ENCODE results near the gene LRRC8B.

The LRRC8B gene

DNA sequence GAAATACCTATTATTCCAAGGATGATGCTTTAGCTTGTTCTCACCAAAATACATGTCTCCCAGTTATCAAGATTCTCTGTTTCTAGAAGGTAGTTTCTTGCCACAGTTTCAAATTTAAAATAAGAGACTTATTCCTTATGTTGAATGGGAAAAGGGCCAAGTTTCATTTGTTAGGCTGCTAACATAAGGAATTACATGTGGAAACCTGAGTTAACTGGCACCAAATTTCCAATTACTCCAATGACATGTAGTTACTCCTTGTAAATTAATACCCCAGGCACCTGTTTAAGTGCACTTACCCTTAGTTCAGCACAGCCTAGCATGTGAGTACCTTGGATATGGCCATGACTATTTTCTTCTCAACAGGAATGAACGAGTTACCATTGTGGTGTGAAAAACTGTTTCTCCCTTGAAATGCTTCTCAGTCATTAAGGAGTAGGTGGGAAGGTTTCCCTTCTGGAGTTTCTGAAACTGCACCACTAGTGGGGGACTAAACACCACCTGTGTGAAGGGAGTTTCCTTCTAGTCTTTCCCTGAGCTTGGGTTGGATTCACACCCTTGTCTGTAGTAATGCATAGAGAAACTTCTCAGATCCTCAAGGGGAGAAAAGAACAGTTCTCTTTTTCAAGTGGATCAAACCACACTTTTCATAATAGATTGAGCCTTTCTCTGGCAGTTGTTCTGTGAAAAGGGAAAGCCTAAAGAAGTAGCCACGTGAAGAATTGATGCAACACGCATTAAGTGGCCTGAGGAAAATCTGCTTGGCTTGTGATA is 76.0 kb downstream of the LRRC8B start:
- no peak overlapping the region for H4K91ac ChIP-seq (ENCODE audit: low read depth, low read length, poor library complexity)
- no peak overlapping the region for H3K9ac ChIP-seq (ENCODE audit: low read depth, low read length, poor library complexity)
- H2BK120ac ChIP-seq (ENCODE audit: low read depth, low read length) = no peak overlapping the region
- H2BK5ac ChIP-seq (ENCODE audit: low read length) = no peak overlapping the region
- WGBS, 2 donors (ENCODE audit: extremely low coverage in 2 of 2, insufficient read length in 2 of 2, insufficient replicate concordance in 1 of 2) = no CpG with 5 or more reads among the region's 3 CpGs
- no peak overlapping the region for H3K4ac ChIP-seq (ENCODE audit: low read length)
- no peak overlapping the region for H3K14ac ChIP-seq (ENCODE audit: low read length)
- H4K8ac ChIP-seq (ENCODE audit: low read depth, low read length) = no peak overlapping the region
- DNase-seq (ENCODE audit: low spot score) = no peak
- no peak overlapping the region for H2BK12ac ChIP-seq (ENCODE audit: low read length)
- no peaks in the 10 kb centered on the region for H3K27me3 ChIP-seq (ENCODE audit: control insufficient read depth in 3 of 3, insufficient read depth in 3 of 3, low read depth in 1 of 3, low read length in 3 of 3)
- no peak overlapping the region for H2AFZ ChIP-seq (ENCODE audit: low read length)
- H3K23ac ChIP-seq (ENCODE audit: low read depth, low read length, poor library complexity) = no peak overlapping the region
- no peak overlapping the region for H3K4me2 ChIP-seq (ENCODE audit: insufficient read depth, low read length, poor library complexity, severe bottlenecking)
- H3K9me3 ChIP-seq (replicated peaks in 1 of 2; ENCODE audit: control insufficient read depth in 2 of 2, insufficient read depth in 1 of 2, low read depth in 1 of 2, low read length in 2 of 2) = no peaks in the 10 kb centered on the region
- H3K27ac ChIP-seq (replicated peaks; ENCODE audit: low read length) = no peak overlapping the region
- no peak overlapping the region for H2BK15ac ChIP-seq (ENCODE audit: low read length)
- H3K79me1 ChIP-seq (ENCODE audit: low read depth, low read length) = no peaks in the 10 kb centered on the region
- peaks cover 0 to 4% of the 10 kb centered on the region in 2 donors for H3K4me1 ChIP-seq (ENCODE audit: control insufficient read depth in 2 of 2, insufficient read depth in 1 of 2, low read depth in 1 of 2, low read length in 2 of 2)
- no peak overlapping the region for H2AK5ac ChIP-seq (ENCODE audit: low read depth, low read length)
- H3K4me3 ChIP-seq (ENCODE audit: low read length in 2 of 2) = no peak overlapping the region
- H3K18ac ChIP-seq (ENCODE audit: low read length) = no peak overlapping the region
- H3K36me3 ChIP-seq (replicated peaks in 1 of 2; ENCODE audit: control insufficient read depth in 2 of 2, insufficient read depth in 2 of 2, low read length in 2 of 2) = no peaks in the 10 kb centered on the region

DNA sequence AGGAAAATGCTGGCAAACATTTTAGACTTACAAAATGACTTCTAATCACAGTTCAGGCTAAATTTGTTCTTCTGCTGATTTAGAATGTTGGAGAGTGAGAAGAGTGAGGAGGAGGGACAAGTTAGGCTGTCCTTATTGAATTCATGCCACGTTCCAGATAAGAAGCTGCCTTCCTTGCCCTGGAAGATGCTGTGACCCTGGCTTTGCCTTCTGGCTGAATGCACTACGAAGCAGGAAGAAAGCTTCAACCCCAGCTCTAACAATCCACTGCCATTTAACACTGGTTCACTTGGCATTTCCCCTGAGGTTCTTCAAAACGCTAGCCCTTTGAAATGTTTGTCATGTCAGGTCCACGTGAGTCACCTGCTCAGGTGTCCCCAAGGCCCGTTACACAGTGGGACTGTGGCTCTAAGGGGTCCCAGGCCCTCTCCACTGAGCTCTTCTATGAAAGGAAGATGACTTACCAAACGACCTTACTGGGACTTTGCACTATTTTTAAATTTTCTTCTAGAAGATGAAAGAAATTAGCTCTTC is 78.3 kb downstream of the LRRC8B start:
- Histone ChIP-seq H3K4ac (ENCODE audit: low read length) (no peak overlapping the region), H3K27me3 (ENCODE audit: control insufficient read depth in 3 of 3, insufficient read depth in 3 of 3, low read depth in 1 of 3, low read length in 3 of 3) (no peaks in the 10 kb centered on the region), H2BK15ac (ENCODE audit: low read length) (no peak overlapping the region), H3K4me1 (ENCODE audit: control insufficient read depth in 2 of 2, insufficient read depth in 1 of 2, low read depth in 1 of 2, low read length in 2 of 2) (peaks cover 0 to 4% of the 10 kb centered on the region in 2 donors), H4K8ac (ENCODE audit: low read depth, low read length) (no peak overlapping the region), H3K36me3 (replicated peaks in 1 of 2; ENCODE audit: control insufficient read depth in 2 of 2, insufficient read depth in 2 of 2, low read length in 2 of 2) (no peaks in the 10 kb centered on the region), H2BK120ac (ENCODE audit: low read depth, low read length) (no peak overlapping the region), H2AK5ac (ENCODE audit: low read depth, low read length) (no peak overlapping the region), H3K4me3 (ENCODE audit: low read length in 2 of 2) (no peak overlapping the region), H3K9ac (ENCODE audit: low read depth, low read length, poor library complexity) (no peak overlapping the region), H3K27ac (replicated peaks; ENCODE audit: low read length) (no peak overlapping the region), H2BK5ac (ENCODE audit: low read length) (no peak overlapping the region), H3K9me3 (replicated peaks in 1 of 2; ENCODE audit: control insufficient read depth in 2 of 2, insufficient read depth in 1 of 2, low read depth in 1 of 2, low read length in 2 of 2) (no peaks in the 10 kb centered on the region), H2BK12ac (ENCODE audit: low read length) (no peak overlapping the region), H4K91ac (ENCODE audit: low read depth, low read length, poor library complexity) (no peak overlapping the region), H3K79me1 (ENCODE audit: low read depth, low read length) (no peaks in the 10 kb centered on the region), H3K23ac (ENCODE audit: low read depth, low read length, poor library complexity) (no peak overlapping the region), H3K4me2 (ENCODE audit: insufficient read depth, low read length, poor library complexity, severe bottlenecking) (no peak overlapping the region), H3K18ac (ENCODE audit: low read length) (no peak overlapping the region), H3K14ac (ENCODE audit: low read length) (no peak overlapping the region), H2AFZ (ENCODE audit: low read length) (no peak overlapping the region)
- WGBS, 2 donors (ENCODE audit: extremely low coverage in 2 of 2, insufficient read length in 2 of 2, insufficient replicate concordance in 1 of 2) = no CpG with 5 or more reads among the region's 6 CpGs
- no peak for DNase-seq (ENCODE audit: low spot score)

DNA sequence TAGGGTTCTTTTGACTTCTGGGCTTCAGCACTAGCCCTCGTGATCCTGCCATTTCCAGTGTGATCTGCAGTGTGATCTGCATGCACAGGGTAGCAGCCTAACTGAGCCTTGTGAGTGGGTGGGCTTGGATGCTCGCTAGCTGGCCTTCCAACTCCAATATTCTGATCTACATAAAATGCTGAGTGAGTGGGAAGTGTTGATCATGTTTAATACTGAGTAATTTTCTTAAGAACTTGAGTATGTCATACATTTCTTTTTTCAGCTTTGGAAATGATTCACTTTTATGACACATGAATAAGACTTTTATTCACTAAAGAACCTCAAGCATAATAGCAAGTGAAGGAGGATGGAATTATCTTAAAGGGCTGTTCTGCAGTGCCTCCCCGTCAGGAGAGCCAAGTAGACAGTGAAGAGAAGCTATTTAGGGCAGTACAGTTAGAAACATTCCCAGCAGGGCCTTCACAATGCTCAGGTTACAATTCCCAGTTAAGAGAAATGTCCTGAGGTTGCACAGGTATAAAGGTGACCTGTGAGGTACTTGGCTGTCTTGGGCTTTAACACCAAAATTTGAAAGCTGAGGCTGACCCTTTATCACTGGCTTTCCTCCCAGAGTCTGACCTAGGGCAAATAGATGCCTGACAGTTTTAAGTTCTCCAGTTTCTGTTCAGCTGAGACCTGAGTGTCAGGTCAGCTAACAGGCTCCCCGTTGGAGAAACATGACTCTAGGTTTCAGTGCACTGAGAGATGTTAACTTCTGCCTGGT is 79.2 kb downstream of the LRRC8B start:
- Histone ChIP-seq H3K4me2 (ENCODE audit: insufficient read depth, low read length, poor library complexity, severe bottlenecking) (no peak overlapping the region), H3K23ac (ENCODE audit: low read depth, low read length, poor library complexity) (no peak overlapping the region), H3K18ac (ENCODE audit: low read length) (no peak overlapping the region), H3K4me1 (ENCODE audit: control insufficient read depth in 2 of 2, insufficient read depth in 1 of 2, low read depth in 1 of 2, low read length in 2 of 2) (no peaks in the 10 kb centered on the region), H4K8ac (ENCODE audit: low read depth, low read length) (no peak overlapping the region), H3K4ac (ENCODE audit: low read length) (no peak overlapping the region), H3K27me3 (ENCODE audit: control insufficient read depth in 3 of 3, insufficient read depth in 3 of 3, low read depth in 1 of 3, low read length in 3 of 3) (no peaks in the 10 kb centered on the region), H3K9me3 (replicated peaks in 1 of 2; ENCODE audit: control insufficient read depth in 2 of 2, insufficient read depth in 1 of 2, low read depth in 1 of 2, low read length in 2 of 2) (no peaks in the 10 kb centered on the region), H2AFZ (ENCODE audit: low read length) (no peak overlapping the region), H3K36me3 (replicated peaks in 1 of 2; ENCODE audit: control insufficient read depth in 2 of 2, insufficient read depth in 2 of 2, low read length in 2 of 2) (no peaks in the 10 kb centered on the region), H2AK5ac (ENCODE audit: low read depth, low read length) (no peak overlapping the region), H3K27ac (replicated peaks; ENCODE audit: low read length) (no peak overlapping the region), H3K14ac (ENCODE audit: low read length) (no peak overlapping the region), H2BK12ac (ENCODE audit: low read length) (no peak overlapping the region), H3K4me3 (ENCODE audit: low read length in 2 of 2) (no peak overlapping the region), H3K79me1 (ENCODE audit: low read depth, low read length) (no peaks in the 10 kb centered on the region), H2BK120ac (ENCODE audit: low read depth, low read length) (no peak overlapping the region), H3K9ac (ENCODE audit: low read depth, low read length, poor library complexity) (no peak overlapping the region), H2BK5ac (ENCODE audit: low read length) (no peak overlapping the region), H2BK15ac (ENCODE audit: low read length) (no peak overlapping the region), H4K91ac (ENCODE audit: low read depth, low read length, poor library complexity) (no peak overlapping the region)
- no peak for DNase-seq (ENCODE audit: low spot score)
- no CpG with 5 or more reads among the region's 4 CpGs for WGBS, 2 donors (ENCODE audit: extremely low coverage in 2 of 2, insufficient read length in 2 of 2, insufficient replicate concordance in 1 of 2)

DNA sequence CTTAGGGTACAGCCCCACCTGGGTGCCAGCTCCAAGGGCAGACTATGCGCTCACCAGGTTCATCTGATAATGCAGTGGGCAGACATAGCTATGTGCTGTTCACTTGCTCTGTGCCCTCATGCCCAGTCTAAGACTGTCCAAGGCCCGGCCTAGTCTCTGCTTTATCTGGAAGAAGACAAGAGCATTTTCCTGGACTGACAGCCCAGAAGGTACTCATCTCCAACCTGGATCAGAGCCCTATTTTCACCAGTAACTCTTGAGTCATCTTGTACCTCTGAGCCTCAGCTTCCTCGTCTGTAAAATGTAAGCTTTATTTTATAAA is 79.7 kb downstream of the LRRC8B start:
- H3K79me1 ChIP-seq (ENCODE audit: low read depth, low read length) = no peaks in the 10 kb centered on the region
- no peak overlapping the region for H2BK5ac ChIP-seq (ENCODE audit: low read length)
- no peak overlapping the region for H2BK120ac ChIP-seq (ENCODE audit: low read depth, low read length)
- no peaks in the 10 kb centered on the region for H3K27me3 ChIP-seq (ENCODE audit: control insufficient read depth in 3 of 3, insufficient read depth in 3 of 3, low read depth in 1 of 3, low read length in 3 of 3)
- no peak overlapping the region for H3K23ac ChIP-seq (ENCODE audit: low read depth, low read length, poor library complexity)
- no peak overlapping the region for H4K91ac ChIP-seq (ENCODE audit: low read depth, low read length, poor library complexity)
- no peak overlapping the region for H3K4me3 ChIP-seq (ENCODE audit: low read length in 2 of 2)
- no CpG with 5 or more reads among the region's 3 CpGs for WGBS, 2 donors (ENCODE audit: extremely low coverage in 2 of 2, insufficient read length in 2 of 2, insufficient replicate concordance in 1 of 2)
- H3K14ac ChIP-seq (ENCODE audit: low read length) = no peak overlapping the region
- no peak overlapping the region for H3K27ac ChIP-seq (replicated peaks; ENCODE audit: low read length)
- DNase-seq (ENCODE audit: low spot score) = no peak
- H2BK12ac ChIP-seq (ENCODE audit: low read length) = no peak overlapping the region
- H3K4ac ChIP-seq (ENCODE audit: low read length) = no peak overlapping the region
- no peaks in the 10 kb centered on the region for H3K36me3 ChIP-seq (replicated peaks in 1 of 2; ENCODE audit: control insufficient read depth in 2 of 2, insufficient read depth in 2 of 2, low read length in 2 of 2)
- H2BK15ac ChIP-seq (ENCODE audit: low read length) = no peak overlapping the region
- no peak overlapping the region for H2AK5ac ChIP-seq (ENCODE audit: low read depth, low read length)
- no peak overlapping the region for H4K8ac ChIP-seq (ENCODE audit: low read depth, low read length)
- H3K18ac ChIP-seq (ENCODE audit: low read length) = no peak overlapping the region
- no peaks in the 10 kb centered on the region for H3K9me3 ChIP-seq (replicated peaks in 1 of 2; ENCODE audit: control insufficient read depth in 2 of 2, insufficient read depth in 1 of 2, low read depth in 1 of 2, low read length in 2 of 2)
- H3K4me2 ChIP-seq (ENCODE audit: insufficient read depth, low read length, poor library complexity, severe bottlenecking) = no peak overlapping the region
- no peaks in the 10 kb centered on the region for H3K4me1 ChIP-seq (ENCODE audit: control insufficient read depth in 2 of 2, insufficient read depth in 1 of 2, low read depth in 1 of 2, low read length in 2 of 2)
- no peak overlapping the region for H2AFZ ChIP-seq (ENCODE audit: low read length)
- no peak overlapping the region for H3K9ac ChIP-seq (ENCODE audit: low read depth, low read length, poor library complexity)

Measured in neuronal stem cell (in vitro differentiated cells).